ENCODE data around the gene SMIM17.

- TF ChIP-seq CTCF (CRISPR knock-in tag; IDR thresholded peaks at IDR 0.05) = no peak; the same call in 1 of the 2 replicates
- no peak for TF ChIP-seq CAMTA2 (CRISPR knock-in tag; IDR thresholded peaks at IDR 0.05; ENCODE audit: borderline replicate concordance)
- TF ChIP-seq SOX6 (IDR thresholded peaks at IDR 0.05) = no peak
- 0 out of 2 replicates have a peak, but pooled peaks have one; percentile 37 for TF ChIP-seq SOX6 (CRISPR knock-in tag; IDR thresholded peaks at IDR 0.05)
- TF ChIP-seq REST (IDR thresholded peaks at IDR 0.05; ENCODE audit: borderline replicate concordance in 1 of 2, low read depth in 1 of 2, low read length in 2 of 2) = no peak
- no peak for TF ChIP-seq ZNF205 (CRISPR knock-in tag; IDR thresholded peaks at IDR 0.05)
- TF ChIP-seq NR1H2 (CRISPR knock-in tag; IDR thresholded peaks at IDR 0.05; ENCODE audit: borderline replicate concordance, low read depth) = no peak
- TF ChIP-seq ZNF792 (CRISPR knock-in tag; IDR thresholded peaks at IDR 0.05) = peak; percentile 32; the same call in 1 of the 2 replicates
- TF ChIP-seq FOXA3 (CRISPR knock-in tag; IDR thresholded peaks at IDR 0.05) = no peak
- TF ChIP-seq CBX1 (IDR thresholded peaks at IDR 0.05; ENCODE audit: low read depth) = no peak
- no peak for TF ChIP-seq EP300 (IDR thresholded peaks at IDR 0.05; ENCODE audit: low read depth in 2 of 2, low read length in 2 of 2)
- TF ChIP-seq EP300 (CRISPR knock-in tag; IDR thresholded peaks at IDR 0.05; ENCODE audit: borderline replicate concordance) = no peak
- no peak for TF ChIP-seq FOXO4 (CRISPR knock-in tag; conservative IDR thresholded peaks at IDR 0.05)
Measured at GRCh38 chr19:56594783-56595547, 48.0 kb upstream of the SMIM17 start, which contains the start of gene ZNF71.

Data from HepG2 (cell line).